ENCODE data around the gene AMMECR1. TPM values are rescaled to one million over a fixed set of nuclear protein-coding genes. Genes with fewer than 3 reads are reported as not detected.
"Not testable (repeated sequence)": the region's sequence is repeated elsewhere in the genome, so short reads cannot be mapped to it uniquely, and the experiment has no call there.

Gene AMMECR1
- polyA plus RNA-seq, 4 donors: 10.0 to 21.3 (median 19.6) TPM

GRCh38 chrX:110259117-110259516 lies 58.8 kb downstream of the AMMECR1 start:
- no peak for DNase-seq (ENCODE audit: low read depth in 4 of 4, low spot score in 3 of 4)

DNA sequence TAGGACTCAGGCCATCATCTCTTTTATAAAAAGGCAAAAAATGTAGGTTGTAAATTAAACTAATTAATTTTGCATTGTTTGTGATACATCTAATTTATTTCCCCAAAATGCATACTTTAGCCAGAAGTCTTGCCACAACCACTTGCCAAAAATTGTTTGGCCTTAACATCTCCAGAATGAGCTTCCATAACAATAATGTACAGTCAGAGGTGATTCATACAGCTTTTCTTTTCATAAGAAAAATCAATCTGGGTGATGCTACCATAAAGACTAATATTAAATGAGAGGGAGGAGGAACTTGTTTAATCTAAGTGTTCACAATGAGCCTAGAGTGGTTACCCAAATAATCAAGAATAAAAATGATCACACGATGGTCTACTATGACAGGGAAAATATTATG lies 59.3 kb downstream of the AMMECR1 start:
- DNase-seq (ENCODE audit: low read depth in 4 of 4, low spot score in 3 of 4): no peak

- no peak for DNase-seq (ENCODE audit: low read depth in 4 of 4, low spot score in 3 of 4)
These were observed 60.0 kb downstream of the AMMECR1 start for GRCh38 chrX:110257889-110258288.

DNA sequence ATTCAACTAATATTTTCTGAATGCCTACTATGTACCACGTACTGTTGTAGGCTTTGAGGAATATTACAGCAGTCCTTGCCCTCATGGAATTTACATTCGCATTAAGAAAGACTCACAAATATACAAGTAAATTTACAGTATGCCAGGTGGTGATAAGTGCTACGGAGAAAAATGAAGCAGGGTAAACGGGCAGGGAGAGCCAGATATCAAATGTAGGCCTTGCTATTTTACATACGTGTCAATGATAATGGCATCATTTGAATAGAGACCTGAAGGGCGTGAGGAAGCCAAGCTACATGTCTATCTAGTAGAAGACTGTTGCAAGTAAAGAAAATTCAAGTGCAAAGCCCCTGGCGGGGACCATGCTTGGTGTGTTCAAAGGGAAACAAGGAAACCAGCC lies 65.2 kb downstream of the AMMECR1 start:
- no peak for DNase-seq (ENCODE audit: low read depth in 4 of 4, low spot score in 3 of 4)

DNA sequence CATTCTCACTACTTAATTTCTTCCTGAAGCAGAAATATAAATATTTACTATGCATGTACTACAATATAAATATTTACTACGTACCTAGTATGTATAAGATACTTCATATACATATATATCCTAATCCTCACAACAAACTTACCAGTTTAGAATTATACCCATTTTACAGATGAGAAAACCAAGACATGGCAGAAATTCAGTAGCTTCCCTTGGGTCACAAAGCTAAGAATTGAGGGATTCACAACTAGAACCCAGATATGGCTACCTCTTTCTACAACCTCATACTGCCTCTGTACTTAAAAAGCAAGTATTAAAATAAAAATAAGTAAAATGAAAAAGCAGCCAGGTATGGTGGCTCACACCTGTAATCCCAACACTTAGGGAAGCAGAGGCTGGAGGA lies 65.9 kb downstream of the AMMECR1 start:
- DNase-seq (ENCODE audit: low read depth in 4 of 4, low spot score in 3 of 4): no peak

DNA sequence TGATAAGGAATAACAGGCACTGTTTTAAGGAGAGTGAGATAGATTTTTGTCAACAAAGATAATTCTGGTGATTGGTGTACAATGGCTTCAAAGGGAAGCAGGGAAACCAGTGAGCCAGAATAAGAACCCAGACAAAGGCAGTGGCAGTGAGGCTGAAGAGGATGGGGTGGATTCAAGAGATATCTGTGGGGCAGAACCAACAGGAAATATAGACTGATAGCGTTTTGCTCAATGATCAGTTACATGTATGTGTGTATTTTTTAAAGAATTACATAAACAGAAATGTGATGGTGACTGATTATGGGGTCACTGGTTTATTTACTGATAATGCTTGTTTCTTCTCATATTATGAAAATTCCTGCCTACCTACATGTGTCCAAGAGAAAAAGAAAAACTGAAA lies 66.4 kb downstream of the AMMECR1 start:
- DNase-seq (ENCODE audit: low read depth in 4 of 4, low spot score in 3 of 4): no peak

DNA sequence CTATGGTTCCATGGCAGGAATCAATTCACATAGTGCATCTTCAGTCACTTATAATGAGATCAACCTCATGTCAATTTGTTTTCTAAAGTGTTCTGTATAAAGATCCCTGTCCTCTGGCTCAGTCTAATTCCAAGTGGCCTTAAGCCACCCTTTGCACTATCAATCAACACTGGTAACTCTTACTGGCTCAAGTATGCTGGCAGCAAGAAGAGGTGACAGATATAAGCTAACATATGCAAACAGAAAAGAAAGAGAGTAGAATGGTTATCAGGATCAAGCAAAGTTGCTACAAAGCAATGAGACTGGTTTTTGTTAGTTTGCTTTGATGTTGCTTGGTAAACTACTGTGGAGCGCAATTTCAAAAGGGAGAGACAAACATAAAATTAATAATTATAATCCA lies 67.0 kb downstream of the AMMECR1 start:
- DNase-seq (ENCODE audit: low read depth in 4 of 4, low spot score in 3 of 4): no peak

DNA sequence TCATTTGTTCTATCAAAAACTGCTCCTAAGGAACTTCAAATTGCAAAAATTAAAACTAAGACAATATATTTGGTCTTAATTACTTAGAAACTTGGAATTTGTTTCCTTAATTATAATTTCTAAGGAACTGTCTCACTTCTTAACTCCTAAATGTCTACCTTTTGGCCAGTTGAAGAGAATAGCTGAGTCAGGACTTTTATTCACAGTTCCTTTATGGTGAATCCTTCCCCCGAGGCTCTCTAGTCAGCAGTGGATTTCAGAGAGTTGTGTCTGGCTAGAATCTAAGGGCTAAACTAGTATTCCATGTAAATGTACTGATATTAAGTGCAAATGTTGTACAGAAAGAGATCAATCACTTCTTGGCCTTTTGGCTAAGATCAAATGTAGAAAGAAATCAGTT lies 69.3 kb downstream of the AMMECR1 start:
- DNase-seq (ENCODE audit: low read depth in 4 of 4, low spot score in 3 of 4): no peak

DNA sequence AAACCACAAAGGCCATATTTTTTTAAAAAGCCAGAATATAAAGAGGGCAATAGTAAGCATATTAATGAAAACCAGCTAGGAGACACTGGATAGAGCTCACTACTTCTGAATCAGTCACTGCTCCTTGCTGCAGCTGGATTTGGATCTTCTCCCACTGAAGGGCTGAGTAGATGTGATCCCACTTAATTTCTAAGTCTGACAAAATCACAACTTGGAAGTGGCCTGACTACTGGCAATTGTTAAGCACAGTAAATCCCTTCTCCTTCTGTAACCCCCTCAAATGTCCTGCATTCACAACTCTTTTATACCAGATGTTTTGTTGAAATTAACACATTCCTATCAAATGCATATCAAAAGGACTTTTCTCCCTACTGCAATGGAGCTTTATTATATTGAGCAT lies 72.9 kb downstream of the AMMECR1 start:
- no peak for DNase-seq (ENCODE audit: low read depth in 4 of 4, low spot score in 3 of 4)

- no peak for DNase-seq (ENCODE audit: low read depth in 4 of 4, low spot score in 3 of 4)
These were observed 75.5 kb downstream of the AMMECR1 start for GRCh38 chrX:110242371-110242770.

DNA sequence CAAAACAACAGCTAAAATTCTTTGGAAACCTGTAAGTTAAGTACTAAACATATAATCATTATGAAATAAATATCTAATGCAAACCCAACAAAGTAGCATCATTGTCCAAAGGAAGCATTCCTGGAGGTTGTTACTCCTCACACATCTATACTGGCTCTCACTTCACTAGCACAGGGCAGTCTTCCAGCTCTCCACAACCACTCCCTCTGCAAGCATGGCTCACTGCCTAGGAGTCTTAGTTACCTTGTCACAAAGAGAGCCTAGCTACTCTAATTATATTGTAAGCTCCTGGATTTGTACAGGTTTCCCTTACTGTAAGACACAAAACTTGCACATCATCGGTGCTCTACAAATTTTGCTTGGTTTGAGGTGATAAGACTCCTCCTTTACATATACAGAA lies 76.1 kb downstream of the AMMECR1 start:
- DNase-seq (ENCODE audit: low read depth in 4 of 4, low spot score in 3 of 4): no peak

GRCh38 chrX:110238259-110238658 lies 79.6 kb downstream of the AMMECR1 start:
- DNase-seq (ENCODE audit: low read depth in 4 of 4, low spot score in 3 of 4): not testable (repeated sequence)

GRCh38 chrX:110231485-110231884 lies 86.4 kb downstream of the AMMECR1 start:
- not testable (repeated sequence) for DNase-seq (ENCODE audit: low read depth in 4 of 4, low spot score in 3 of 4)

GRCh38 chrX:110229497-110230111 lies 88.3 kb downstream of the AMMECR1 start:
- DNase-seq (ENCODE audit: low read depth in 4 of 4, low spot score in 3 of 4): not testable (repeated sequence)

GRCh38 chrX:110228453-110228852 lies 89.4 kb downstream of the AMMECR1 start:
- DNase-seq (ENCODE audit: low read depth in 4 of 4, low spot score in 3 of 4): no peak

DNA sequence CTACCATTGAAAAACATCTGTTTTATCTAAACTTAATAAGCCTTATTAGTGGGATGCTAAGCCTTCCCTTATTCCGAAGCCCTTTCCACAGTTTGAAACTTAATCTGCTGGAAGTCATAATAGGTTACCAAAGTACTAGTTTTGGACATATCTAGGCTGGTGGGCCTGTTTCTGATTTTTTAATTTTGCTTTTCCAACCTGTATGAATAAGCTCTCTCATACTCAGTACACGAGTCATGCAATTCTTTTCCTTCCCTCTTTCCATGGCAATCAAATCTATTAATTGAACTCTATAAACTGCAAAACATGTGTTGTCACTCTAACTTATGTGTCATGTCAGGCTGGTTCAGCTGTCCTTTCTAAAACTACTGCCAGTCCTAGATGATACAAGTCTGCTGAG lies 91.0 kb downstream of the AMMECR1 start:
- no peak for DNase-seq (ENCODE audit: low read depth in 4 of 4, low spot score in 3 of 4)

DNA sequence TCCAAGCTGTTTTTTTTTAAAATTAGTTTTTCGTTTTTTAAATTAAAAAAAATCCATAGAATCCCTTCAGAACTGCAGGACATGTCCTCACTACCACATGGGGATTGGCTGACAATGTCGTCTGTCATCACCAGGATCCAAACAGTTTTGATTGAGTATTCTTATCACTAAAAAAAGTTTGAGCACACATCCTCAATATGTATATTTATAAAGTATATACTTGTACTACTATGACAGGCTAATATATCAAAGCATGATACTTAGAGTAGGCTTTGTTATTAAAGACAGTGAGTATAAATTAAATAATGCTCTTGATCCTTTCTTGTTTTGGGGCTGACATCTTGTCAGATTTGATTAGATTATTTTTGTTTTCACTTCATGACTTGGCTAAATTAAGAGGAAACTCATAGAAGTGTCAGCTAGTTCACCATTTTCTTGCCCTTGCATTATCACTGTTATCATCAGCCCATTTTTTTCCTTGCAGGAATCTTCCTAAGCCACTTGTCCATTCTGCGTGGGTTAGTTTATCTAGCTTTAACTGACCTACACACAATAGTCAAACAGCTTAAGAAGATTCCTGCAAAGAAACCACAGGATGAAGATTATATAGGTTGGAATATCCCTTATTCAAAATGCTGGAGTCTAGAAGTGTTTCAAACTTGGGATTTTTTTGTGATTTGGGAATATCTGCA lies 92.8 kb downstream of the AMMECR1 start:
- no peak for DNase-seq (ENCODE audit: low read depth in 4 of 4, low spot score in 3 of 4)

GRCh38 chrX:110222497-110223257 lies 95.2 kb downstream of the AMMECR1 start:
- no peak for DNase-seq (ENCODE audit: low read depth in 4 of 4, low spot score in 3 of 4)

GRCh38 chrX:110219920-110220319 lies 98.0 kb downstream of the AMMECR1 start:
- no peak for DNase-seq (ENCODE audit: low read depth in 4 of 4, low spot score in 3 of 4)

GRCh38 chrX:110218591-110218990 lies 99.3 kb downstream of the AMMECR1 start:
- DNase-seq (ENCODE audit: low read depth in 4 of 4, low spot score in 3 of 4): no peak

- DNase-seq (ENCODE audit: low read depth in 4 of 4, low spot score in 3 of 4): no peak
These were observed 101.9 kb downstream of the AMMECR1 start for GRCh38 chrX:110216027-110216426.

GRCh38 chrX:110215411-110215810 lies 102.5 kb downstream of the AMMECR1 start:
- DNase-seq (ENCODE audit: low read depth in 4 of 4, low spot score in 3 of 4): no peak
